Right hindlimb (tissue), 1 donor: Measurements from ENCODE around the gene QPCT.
"Not testable (repeated sequence)": the region's sequence is repeated elsewhere in the genome, so short reads cannot be mapped to it uniquely, and the experiment has no call there.

Experiments used
- DNase-seq: peaks from one replicate; pipeline ENCODE4 v3.0.0-alpha.2; 2018

The QPCT gene

DNA sequence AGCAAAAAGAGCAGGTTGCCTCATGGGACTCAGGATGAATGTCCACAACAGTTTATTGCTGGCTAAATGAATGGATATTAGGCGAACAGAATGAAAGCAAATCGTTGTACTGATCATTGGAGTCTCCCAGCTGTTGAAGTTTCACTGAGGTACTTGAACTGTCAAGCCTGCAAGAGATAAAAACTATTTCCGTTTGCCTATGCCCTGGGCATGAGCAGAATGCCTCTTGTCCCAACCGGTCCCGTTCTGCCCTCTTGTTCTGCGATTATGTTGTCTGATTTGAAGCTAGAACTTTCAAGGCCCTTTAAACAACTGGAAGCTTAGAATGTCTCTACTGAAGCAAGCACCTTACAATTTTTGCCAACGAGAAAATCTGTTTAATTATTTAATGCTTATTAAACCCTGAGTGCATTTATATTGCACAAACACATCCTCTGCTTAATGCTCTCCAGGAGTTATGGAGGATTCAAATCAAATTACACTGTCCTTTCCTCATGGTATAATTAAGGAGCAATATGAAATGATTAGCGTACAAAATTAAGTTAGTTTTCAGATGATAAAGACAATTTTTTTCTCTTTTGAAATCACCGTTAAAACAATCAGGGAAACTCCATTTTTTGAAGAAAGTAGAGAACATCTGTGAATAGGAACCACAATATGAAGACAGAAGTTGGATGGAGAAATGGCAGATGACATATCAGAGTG, 17.7 kb downstream of the QPCT start:
- no peak for DNase-seq

DNA sequence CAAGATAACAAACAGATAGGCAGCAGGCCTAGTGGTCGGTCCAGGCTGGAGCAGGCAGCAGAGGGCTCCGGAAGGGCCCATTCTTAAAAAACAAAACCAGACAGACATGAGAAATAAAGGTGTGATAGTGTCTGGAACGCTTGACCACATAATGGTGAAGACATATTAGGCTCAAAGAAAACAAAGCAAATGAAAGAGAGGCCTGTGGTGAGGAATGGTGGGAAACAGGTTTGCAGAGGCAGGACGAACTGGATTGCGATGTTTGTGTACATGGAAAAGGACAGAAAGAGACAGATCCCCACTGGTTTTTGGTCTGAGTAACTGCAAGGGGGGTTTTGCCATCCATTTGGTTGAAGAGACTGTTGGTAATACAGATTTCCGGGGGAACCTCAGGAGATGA, 19.9 kb downstream of the QPCT start:
- no peak for DNase-seq

DNA sequence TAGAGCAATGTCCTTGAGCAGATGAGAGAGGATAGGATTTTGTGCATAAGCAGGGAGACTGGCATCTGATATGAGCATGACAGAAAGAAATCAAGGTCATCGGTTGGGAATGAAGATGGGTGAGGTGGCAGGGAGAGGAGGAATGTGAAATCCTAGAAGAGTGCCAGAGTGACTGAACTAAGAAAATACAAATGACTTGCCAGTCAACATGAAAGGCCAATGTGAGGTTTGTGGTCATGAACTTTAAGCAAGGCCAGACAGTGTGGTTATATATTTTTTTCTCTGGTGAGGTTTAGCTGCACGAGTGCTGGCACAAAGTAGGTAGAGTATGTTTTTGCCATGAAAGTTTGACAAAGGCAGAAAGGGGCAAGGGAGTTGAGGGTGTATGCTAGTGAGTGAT, 21.2 kb downstream of the QPCT start:
- DNase-seq, result no peak

DNA sequence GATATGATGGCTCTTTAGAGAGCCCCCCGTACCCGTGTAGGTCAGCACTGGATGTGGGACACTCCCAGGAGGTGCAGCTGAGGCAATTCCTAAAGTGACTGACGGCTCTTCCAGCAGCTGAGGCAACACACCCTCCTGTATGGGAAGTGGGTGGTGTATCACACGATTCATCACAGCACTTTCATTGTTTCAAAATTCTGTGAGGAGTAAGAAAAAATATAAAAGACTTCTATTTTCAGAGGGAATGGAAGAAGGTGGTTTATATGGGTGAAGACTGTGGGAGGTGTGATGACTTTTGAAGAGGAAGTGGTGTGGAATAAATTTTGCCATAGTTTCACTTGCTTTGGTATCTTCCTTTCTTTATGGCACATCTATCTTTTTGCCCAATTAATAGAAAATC, 22.3 kb downstream of the QPCT start:
- no peak for DNase-seq

DNA sequence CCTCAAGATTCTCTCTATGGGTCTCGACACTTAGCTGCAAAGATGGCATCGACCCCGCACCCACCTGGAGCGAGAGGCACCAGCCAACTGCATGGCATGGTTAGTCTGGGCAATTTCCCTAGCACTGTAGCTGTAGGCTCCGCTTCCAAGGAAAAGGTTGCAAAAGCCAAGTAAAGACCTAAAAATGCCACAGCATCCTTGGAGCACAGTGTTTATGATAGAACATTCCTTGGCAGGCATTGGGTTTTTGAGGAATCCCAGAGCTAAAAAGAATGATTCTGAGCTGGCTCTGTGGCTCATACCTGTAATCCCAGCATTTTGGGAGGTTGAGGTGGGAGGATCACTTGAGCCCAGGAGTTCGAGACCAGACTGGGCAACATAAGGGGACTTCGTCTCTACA, 22.9 kb downstream of the QPCT start:
- no peak for DNase-seq

DNA sequence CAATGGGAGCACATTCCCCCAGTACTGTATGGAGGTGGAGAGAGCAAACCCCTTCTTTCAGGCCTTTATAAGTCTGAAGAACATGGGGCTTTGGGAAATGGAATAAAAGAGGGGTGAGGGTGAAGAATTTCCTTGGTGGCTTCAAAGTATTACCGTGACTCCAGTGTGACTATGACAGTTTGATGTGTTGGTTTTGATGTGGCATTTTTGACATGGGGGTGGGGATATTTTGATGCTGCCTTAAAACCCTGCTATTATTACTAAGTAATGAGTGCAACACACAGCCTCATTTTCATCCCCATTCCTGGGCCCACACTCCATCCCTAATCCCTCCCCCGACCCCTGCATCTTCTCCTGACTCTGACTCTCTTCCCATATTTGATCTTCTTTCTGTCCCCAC, 23.6 kb downstream of the QPCT start:
- no peak for DNase-seq

DNA sequence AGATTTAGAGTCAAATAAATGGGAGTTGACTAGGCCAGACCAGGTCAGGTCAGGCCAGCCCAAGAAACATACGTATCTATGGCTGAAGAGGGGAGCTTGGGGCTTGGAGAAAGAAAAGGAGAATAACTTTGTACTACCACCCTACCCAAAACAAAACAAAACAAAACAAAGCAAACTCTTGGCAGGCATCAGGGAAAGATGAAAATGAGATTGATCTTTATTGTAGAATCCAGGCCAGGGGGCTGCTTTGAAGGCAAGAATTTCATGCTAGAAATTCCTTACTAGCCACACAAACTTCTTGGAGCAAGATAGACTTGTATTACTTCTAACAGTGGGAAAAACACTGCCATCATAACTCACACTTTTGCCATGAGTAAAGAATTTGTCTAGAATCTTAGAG, 26.2 kb downstream of the QPCT start:
- no peak for DNase-seq

DNA sequence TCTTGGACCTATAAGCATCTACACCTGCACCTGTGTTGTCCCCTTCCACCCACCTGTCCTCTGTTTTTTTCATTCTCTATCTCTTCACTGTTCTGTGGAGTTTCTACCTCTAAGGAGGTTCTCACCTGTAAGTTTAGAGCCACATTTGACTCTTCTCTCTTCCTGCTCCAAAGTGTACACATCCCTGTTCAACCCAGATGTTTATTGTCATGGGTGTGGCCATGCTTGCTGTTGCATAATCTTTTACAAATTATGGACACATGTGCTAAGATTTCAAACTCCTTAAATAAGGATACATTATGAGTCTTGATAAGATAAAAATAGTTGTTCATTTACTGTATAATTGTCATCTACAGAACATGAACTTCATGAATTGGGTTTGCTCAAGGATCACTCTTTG, 27.6 kb downstream of the QPCT start:
- no peak for DNase-seq

DNA sequence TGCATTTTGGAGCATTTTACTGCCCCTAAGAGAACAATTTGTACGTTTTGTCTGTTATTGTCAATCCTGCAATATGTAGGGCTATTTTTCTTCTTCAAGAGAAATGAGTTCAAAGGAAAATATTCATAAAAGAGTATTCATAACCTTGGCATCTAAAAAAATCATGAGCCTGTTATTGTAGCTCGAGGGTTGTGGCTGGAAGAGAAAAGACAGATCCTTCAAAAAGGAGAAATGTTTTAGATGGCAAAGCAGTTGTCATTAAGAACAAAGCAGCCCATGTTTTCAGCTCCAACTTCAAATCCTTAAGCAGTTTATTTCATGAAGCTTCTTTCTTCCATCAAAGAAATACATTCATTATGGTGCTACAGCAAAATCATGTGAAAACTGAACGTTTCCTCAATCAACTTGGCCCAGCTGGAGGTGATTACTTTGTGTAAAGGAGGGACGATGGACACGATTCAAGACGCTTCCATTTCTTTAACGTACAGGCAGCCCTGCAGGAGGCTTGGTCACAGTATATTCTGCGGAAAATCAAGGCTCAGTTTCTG, 31.4 kb downstream of the QPCT start:
- DNase-seq, result peak; percentile 27

DNA sequence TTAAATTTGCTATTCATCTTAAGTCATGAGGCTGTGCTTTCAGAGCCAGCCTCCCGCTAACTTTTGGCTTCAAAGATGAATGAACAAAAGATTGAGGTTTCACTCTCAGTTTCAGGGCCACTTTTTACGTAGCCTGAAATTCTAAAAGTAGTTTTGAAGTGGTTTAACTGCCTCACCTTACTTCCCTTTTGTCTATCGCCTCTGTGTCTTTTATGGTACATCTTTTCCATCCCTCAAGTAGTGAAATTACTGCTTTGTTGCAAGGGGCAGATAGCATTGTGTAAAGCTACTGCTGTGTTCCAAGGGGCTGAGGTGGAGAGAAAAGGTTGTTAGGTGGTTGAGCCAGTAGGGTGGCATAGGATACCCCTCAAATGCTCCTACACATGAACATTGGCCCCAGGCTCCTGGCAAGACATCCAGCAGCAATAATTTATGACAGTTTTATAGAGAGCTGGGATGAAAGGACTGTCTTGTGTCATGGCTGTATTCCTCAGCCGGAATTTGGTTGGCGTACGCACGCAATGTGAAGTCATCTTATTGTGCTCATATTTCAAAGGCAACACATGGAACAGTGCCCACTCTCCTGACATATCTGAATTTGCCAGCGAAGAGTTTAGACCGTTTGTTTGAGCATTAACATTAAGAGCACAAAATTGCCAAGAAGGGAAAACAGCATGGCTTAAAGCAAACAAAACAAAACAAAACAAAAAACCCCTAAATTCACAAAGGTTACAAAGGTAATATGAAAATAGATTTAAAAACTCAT, 32.2 kb downstream of the QPCT start:
- DNase-seq, result peak; percentile 57

DNA sequence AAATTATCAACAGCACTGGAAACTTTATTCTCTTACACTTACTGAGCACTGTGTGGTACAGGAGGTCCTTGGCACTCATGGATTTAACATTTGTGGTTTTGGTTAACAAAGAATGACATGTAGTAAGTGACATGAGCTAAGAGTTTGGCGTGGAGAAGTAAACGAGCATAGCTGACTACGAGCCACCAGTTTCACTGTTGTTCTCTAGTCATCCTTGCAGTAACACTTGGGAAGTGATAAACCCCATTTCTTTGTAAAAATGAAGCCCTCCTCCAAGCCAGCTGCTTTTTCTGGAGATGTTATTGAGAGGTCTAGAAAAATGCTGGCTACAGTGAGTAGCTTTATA, 32.7 kb downstream of the QPCT start:
- no peak for DNase-seq

DNA sequence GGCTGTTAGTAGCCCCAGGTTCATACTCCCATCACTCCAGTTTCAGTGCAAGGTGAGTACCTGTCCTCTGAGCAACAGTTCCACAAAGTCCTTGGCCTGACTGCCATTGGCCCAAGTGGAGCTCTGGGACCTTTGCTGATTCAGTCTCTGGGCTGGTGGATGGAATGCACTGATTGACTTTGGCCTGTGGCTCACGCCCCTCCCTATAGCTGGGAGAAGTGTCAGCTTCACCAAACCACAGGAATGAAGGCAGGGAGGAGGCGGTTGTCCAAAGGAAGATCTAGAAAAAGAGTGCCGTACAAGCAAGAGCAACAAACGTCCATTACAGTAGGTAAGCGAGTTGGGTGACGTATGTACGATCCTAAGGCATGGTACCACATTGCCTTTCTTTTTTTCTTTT, 34.0 kb downstream of the QPCT start:
- DNase-seq, result no peak

DNA sequence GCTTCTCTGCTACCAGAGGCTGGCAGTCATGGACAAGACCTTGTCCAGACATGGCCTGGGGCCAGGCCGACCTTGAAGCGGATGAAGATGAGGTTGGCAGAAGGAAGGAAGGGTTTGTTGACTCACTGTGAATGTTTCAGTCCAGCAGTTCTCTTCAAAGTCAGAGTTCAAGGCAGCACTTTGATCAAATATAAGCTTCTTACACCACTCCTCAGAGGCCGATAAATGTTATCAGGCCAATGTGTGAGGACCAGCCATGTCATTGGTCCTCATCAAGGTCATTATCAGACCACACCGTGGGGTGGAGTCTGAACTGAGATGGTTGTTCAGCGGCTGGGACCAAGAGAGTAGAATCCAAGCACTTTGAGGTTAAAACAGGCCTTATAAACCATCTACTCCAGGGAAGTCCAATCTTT, 35.5 kb downstream of the QPCT start:
- no peak for DNase-seq

DNA sequence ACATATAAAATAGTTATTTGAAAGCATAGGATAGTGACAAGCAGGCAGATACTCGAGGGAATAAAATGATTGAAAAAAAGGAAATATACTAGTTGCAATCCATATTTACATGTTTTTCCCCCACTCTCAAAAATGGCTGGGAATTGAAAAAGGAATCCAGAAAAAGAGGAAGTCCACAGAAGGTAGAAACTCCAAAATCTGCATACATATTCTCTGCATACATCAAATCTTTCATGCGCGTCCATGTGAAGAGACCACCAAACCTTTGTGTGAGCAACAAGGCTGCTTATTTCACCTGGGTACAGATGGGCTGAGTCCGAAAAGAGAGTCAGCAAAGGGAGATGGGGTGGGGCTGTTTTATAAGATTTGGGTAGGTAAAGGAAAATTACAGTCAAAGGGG, 36.4 kb downstream of the QPCT start:
- not testable (repeated sequence) for DNase-seq

DNA sequence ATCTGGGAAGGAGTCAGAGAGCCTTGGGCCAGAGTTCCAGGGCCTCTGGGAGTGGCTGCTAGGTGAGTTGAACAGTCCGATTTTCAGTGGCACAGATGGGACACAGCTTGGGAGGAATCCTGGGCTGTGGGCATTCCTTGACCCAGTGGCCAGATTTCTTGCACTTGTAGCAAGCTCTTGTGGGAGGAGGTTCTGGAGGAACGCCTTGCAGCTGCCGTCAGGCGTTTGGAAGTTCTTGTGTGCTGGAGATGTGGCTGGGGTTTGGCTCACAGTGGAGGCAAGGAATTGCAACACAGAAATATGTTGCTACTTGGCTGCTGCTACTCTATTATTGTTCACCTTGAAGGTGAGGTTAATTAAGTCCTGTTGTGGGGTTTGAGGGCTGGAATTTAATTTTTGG, 39.8 kb downstream of the QPCT start:
- not testable (repeated sequence) for DNase-seq

DNA sequence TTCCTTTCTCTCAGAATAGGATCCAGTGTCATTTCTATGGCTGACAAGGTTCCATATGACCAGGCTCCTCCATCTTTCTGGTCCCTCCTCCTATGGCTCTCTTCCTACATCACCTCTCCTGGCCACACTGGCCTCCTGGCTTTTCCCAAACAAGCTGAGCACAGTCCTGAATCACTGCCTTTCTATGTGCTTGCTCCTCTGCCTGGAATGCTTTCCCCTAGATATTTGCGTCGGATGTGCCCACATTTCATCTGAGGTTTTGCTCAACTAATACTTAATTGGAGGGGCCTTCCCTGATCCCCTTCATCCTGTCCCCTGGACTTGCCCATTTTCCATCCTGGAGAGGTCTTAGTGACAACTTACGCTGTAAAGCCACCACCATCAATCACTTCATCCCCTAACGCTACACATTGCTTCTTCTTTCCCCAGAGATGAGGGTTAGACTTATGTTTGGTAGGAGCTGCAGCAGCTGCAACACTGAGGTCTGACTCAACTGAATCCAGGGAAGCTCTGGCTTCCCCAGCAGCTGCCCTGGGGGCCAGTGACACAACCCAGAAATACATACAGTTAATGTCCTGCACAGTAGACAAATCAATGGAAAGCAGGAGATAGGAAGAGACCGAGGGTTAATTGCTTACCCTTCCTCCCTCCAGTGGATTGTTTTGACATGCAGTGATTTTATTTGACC, 42.9 kb downstream of the QPCT start:
- no peak for DNase-seq

DNA sequence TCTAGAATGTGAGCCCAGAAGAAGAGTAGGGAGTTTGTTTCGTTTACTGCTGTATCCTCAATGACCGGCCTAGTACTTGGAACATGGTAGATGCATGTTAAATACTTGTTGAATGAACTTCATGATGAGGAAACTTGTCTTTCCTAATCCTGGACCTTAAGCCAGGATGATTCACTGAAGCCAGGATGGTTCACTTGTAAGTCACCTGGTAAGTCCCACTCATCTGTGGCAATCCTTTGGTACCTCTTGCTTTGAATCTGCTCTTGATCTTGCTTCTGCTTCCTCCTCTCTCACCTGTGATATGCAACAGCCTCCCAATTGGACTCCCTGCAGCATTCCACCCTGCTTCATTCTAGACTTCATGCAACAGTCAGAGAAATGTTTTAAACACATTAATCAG, 43.6 kb downstream of the QPCT start:
- no peak for DNase-seq

DNA sequence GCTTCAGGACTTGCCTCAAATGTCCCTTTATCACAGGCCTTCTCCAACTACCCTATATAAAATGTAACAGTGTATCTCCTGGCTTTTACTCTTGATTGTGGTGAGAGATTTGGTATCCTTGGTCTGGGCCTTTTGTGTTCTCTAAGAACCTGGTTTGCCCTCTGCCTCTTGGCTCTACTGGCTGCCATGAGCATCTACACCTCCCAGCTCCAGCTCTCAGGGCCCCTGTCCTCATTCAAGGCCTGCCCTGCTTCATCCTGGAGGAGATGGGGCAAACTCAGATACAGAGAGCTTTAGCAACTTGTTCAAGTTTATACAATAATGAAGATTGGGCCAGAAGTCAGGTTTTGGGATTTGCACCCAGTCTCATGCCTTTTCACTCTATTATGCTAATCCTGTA, 45.0 kb downstream of the QPCT start:
- DNase-seq, result no peak

DNA sequence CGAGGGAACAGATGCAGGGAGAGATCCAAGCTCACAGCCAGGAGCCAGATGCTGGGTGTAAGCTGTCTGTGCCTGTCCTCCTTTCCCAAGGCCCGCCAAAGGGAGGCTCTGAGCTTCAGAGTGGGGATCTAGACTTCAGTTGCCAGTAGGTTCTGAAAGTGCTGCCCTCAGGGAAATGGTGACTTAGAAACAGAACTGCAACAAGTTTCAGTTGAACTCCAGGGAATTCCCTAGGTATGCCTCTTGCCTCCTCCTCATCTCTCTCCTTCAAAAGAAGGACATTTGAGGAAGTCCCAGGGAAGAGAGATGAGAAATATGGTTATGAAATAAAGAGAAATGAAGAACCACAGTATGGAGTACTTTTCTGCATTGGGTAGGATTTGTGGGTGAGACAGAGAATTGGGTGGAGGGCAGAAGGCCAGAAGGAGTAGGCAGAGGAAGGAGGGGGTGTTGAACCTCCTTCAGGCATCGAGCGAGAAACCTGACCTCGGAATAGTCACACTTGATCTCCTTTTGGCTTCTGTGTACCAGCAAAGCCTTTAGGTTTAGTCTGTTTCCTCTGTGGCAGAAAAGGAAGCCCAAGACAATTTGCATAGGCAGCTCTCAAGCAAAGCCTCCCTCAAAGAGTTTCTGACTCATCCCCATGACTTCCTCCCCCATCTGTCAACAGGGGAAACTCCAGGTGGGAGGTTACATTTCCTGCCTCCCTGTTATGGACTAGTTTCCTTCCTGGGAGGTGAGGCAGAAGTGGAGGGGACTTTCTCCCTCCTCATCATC, 45.7 kb downstream of the QPCT start:
- no peak for DNase-seq

DNA sequence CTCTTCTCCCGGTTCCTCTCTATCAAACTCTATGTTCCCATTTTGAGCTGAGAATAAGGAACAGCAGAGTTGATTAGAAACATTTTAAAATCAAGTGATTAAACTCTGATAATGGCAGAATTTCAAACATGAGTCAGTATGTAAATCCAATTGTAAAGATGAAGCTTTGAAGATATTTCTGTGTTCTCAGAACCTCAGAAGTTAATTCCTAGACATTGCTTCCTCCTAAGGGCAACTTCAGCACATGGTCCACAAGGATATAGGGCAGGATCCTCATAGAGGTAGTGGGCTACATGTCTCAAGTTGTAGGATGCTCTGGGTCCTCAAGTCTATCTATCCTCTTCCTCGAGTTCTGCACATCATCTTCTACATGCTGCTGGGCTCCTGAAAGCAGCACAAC, 46.3 kb downstream of the QPCT start:
- no peak for DNase-seq

DNA sequence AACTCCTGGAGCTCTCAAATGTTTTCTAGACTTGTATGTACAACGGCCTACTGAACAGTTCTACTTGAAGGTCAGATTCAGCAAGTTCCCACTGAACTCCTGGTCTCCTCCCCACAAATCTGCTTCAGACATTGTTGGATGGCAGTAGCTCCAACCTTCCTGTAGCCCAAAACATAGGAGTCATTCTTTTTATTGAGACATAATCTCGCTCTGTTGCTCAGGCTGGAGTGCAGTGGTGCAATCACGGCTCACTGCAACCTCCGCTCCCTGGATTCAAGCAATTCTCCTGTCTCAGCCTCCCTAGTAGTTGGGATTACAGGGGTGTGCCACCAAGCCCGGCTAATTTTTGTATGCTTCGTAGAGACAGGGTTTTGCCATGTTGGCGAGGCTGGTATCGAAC, 47.3 kb downstream of the QPCT start:
- DNase-seq, result no peak

DNA sequence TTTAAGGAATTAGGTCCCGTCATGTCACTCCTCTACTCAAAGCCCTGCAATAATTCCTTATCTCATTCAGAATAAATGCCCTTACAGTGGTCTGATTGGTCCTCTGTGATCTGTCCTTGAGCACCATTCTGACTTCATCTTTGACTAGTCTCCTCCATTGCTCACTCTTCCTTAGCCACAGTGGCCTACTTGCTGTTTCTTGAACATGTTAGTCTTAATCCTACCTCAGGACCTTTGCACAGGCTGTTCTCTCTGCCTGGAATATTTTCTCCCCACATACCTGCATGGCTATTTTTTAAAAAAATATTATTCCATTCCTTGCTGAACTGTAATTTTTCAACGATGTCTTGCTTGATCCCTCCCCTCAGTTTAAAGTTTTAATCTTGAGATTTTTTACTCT, 48.0 kb downstream of the QPCT start:
- no peak for DNase-seq

DNA sequence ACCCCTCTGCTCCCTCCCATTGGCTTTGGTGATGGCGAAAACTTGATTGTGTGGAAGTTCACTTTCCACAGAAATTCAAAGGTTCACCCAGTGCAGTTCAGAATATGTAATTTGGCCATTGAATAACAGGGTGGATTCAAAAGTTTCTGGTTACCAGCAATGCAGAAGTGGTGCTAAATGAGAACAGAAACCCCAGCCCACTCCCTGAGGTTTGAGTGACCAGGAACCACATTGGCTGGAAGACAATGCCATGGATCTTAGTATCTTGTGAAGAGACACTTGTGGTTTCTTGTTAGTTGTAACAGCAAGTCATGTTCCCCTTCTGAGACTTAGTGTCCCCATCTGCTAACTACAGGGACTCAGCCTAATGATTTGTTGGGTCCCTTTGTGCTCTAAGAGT, 49.8 kb downstream of the QPCT start:
- DNase-seq, result no peak
